ENCODE data around the gene LIN28B.
"Not testable (repeated sequence)": the region's sequence is repeated elsewhere in the genome, so short reads cannot be mapped to it uniquely, and the experiment has no call there.

Gene LIN28B

DNA sequence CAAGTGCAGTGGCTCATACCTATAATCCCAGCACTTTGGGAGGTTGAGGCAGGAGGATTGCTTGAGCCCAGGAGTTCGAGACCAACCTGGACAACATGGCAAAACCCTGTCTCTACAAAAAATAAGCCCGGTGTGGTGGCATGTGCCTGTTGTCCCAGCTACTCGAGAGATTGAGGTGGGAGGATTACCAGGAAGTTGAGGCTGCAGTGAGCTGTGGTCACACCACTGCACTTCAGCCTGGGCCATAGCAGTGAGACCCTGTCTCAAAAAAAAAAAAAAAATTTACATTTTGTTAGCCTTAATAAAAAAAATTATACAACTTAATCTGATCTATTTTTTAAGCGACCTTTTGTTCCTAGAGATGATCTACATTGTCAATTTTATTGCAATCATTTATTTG lies 56.6 kb downstream of the LIN28B start:
- not testable (repeated sequence) for DNase-seq (ENCODE audit: low read depth)

DNA sequence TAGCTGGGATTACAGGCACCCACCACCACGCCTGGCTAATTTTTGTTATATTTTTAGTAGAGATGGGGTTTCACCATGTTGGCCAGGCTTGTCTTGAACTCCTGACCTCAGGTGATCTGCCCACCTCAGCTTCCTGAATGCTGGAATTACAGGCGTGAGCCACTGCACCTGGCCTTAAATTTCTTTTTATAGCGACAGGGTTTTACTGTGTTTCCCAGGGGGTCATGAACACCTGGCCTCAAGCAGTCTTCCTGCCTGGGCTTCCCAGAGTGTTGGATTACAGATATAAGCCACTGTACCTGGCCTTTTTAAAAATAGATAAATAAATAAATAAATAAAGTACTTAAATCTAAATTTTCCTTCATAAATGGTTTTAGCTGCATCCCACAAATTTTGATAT lies 57.5 kb downstream of the LIN28B start:
- DNase-seq (ENCODE audit: low read depth) = no peak

DNA sequence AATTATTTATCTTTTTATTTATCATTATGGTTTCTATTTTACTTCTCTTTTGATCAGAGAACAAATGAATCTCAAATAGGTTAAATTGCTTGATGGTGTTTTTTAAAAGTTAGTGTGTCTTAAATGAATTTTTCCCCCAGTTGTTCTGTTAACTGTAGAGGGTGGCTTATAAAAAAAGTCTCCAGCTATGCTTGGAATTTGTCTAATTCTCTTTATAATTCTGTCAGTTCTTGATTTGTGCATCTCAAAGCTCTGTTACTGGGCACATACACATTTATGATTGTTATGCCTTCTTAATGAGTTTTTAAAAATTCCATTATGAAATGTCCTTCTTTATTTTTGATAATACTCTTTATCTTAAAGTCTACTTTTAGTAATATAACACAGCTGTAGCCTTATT lies 58.0 kb downstream of the LIN28B start:
- no peak for DNase-seq (ENCODE audit: low read depth)

DNA sequence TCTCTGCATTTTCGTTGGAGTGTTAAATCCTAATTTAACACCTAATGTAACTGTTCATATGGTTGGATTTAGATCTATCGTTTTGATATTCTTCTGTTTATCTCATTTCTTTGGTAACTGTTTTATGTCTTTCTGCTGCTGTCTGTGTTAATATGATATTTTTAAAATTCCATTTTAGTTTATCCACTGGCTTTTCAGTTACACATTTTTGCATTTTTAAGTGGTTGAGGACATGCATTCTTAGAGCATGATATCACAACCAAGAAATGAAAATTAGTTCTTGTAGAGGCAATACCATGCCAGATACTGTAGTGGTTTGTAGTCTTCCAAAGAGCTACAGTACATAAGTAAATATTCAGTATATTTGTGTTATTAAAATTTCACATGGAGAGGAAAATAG lies 58.6 kb downstream of the LIN28B start:
- DNase-seq (ENCODE audit: low read depth) = no peak

DNA sequence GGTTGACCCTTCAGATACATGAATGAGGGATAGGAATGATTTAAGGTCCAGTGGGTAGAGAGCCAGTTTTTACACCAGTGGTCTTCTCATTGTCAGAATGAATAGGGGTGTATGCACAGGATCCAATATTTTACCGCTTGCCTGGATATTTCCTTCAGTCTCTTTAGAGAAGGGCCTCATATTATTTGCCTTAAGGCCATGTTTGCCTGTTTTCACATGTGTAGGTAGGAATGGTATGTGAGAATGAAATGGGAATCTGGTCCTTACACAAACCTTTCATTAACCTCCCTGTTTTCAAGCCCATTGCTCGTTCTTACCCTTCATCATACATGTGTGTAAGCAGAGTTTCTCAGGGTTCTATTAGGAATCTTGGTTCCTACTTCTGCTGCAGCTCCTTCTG lies 62.4 kb downstream of the LIN28B start:
- no peak for DNase-seq (ENCODE audit: low read depth)

DNA sequence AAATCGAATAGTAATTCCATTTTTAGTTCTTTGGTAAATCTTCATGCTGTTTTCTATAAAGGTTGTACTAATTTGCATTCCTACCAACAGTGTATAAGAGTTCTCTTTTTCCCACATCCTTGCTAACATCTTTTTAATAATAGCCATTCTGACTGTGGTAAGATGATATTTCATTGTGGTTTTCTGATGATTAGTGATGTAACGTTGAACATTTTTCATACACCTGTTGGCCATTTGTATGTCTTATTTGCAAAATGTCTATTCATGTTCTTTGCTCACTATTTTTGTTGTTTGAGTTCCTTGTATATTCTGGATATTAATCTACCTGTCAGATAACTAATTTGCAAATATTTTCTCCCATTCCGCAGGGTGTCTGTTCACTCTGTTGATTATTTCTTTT lies 64.5 kb downstream of the LIN28B start:
- DNase-seq (ENCODE audit: low read depth) = no peak

DNA sequence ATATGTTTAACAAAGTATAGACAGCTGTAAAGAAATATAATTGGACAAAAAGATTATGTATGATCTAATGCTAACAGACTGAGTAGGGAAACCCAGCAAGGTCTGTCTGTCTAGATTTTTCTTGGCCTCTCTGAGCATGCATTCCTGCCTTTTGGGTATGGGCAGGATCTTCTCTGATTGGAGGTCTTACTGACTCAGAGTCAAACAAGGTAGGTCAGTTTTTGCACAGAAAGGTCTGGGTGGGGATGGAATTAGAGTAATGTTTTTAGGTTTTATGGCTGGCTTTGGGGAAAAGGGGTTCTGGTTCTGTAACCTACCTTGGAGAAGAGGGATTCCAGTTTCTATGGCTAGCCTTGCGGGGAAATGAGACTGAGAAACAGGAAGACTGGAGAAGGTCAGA lies 65.5 kb downstream of the LIN28B start:
- DNase-seq (ENCODE audit: low read depth) = no peak

DNA sequence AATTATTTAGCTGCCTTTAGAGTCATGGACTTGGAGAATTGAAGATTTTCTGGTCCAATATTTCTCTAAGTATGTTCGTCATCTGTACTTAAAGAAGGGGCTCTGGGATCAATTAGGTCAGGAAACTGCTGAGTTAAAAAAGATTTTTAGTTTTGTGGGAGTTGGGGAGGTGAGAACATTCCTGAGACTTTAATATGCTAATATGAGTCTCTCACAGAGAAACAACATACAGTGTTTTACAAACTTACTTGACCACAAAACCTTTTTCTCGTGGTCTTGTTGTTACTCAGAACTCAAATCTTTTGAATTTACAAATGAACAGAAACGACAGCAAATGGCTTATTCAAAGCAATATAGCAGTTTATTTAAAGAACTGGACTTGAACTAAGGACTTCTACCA lies 67.9 kb downstream of the LIN28B start:
- no peak for DNase-seq (ENCODE audit: low read depth)

DNA sequence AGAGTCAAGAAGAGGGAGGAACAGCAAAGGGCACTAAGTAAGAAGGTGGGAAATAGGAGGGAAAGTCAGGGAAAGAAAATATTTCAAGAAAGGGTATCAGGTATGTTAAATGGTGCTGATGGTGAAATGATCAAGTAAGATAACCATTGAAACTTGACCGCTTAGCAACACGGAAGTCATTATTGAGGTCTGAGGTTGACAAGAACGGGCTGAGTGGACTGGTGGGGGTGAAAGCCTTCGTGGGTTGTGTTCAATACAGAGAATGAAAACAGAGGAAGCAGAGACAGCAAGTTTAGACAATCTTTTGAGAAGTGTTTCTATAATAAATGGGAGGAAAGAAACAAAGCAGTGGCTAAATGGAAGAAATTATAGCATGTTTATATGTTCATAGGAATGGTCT lies 72.0 kb downstream of the LIN28B start:
- DNase-seq (ENCODE audit: low read depth) = no peak

DNA sequence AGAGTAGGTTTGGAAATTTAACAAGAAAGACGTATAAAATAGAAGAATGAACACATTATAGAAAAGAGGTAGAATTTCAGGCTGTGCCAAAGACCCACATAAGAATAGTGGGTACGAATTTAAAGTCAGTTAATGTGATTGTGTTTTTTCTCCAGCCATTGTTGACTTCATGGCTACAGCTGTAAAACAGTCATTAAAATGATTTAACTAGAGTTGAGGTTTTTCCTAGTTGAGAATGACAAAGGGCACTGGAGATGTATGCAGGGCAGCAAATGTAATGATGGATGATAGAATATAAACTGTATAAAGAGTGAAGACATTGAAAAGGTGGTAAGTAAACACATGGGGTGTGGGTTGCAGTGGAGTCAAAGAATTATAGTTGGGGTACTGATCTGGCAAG lies 72.7 kb downstream of the LIN28B start:
- no peak for DNase-seq (ENCODE audit: low read depth)

DNA sequence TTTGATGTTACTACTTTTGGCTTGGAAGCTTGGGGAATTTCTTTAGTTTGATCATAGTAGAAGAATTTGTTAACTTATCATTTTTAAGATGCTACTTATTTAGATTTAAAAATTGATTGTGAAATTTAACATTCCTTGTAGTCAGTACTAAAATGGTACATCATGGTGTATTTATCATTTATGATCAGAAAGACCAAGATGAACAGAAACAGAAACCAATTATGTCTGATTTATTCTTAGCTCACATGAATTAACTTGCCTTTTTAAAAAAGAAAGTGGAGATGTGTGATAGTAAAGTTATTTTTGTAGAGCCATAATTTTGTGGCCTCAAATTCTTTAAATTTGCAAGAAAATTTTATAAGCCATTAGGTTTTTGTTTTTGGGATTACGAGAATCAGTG lies 77.6 kb downstream of the LIN28B start:
- DNase-seq (ENCODE audit: low read depth) = no peak

DNA sequence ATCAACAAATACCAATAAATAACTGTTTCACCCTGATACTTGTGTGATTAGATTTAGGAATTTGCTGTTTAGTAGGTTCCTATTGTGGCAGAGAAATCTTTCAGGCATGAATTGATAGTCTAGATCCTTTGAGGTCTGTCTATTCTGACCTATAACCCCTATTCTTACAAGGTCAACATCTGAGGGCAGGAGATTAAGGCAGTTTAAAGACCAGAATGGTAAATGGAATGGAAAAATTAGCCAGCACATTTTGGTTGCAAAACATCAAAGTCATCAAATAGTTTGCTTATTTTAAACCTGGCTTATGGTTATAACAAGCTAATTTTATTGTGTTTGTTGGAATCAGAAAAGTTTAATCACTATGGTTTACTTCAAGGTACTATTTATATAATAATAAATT lies 78.4 kb downstream of the LIN28B start:
- no peak for DNase-seq (ENCODE audit: low read depth)

DNA sequence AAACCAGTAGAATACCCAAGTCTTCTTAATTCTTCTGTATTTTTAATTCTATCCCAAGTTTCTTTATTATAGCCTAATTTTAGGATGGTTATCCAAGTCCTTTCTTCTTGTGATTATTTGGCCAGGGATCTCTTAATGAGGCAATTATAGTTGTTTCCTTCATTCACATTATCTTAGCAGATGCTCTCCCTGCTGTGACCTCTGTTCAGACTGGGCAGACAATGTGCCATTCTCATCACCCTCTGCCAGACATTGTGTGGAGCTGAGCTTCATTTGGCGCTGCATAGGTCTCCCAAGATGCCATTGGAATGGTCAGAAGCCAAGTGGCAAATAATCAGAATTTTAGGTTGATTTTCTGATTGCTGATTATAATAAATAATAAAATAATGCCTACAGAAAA lies 79.4 kb downstream of the LIN28B start:
- no peak for DNase-seq (ENCODE audit: low read depth)

DNA sequence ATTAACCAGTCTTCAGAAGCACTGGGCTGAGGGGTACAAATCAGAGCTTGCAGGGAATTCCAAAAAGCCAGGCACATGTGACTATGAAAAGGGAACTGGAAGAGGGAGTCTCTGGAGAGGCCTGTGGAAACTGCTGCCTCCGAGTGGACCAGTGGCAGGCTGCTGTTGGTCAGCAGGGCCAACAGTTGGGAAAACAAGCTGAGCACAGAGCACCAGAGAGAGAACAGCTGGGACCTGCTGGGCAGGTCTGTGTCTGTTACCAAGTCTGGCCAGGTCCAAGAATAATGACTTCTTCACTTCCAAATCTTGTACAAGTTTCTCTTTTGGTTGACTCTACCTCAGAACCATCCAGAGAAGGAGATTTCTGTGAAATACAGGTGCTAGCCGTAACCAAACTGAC lies 81.4 kb downstream of the LIN28B start:
- DNase-seq (ENCODE audit: low read depth) = no peak

DNA sequence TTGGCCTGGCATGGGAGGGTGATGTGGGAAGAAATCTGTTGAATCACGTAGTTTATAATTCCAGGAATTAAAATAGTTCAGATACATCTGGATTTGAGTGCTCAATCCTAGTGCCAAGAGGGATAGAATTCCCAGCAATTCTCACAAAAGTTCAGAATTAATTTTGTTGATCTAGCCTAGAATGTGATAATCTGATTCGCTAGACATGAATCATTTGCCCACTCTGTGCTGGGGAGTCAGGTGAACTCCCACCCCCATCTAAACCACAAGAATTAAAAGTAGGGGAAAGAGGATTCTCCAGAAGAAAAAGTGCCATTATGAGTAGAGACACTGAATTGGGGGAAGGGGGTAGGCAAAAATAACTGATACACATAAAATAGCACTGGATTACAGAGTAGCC lies 85.0 kb downstream of the LIN28B start:
- DNase-seq (ENCODE audit: low read depth) = no peak

DNA sequence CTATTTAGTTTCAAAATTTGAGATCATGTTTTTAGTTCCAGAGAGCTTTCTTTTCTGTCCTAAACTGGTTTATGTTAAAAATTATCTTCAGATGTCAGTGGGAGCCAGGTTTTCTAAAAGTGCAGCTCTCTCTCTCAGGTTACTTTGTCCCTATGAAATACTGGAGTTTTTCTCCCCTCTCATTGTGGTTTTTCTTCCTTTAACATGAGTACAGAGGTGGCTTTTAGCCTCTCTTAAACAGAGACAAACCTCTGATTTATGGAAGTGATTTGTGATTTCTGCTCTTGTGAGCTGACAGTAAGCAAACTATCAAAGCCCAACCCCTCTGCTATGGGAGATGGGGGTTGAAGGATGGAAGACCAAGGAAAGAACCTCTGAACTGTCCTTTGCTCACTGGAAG lies 85.7 kb downstream of the LIN28B start:
- no peak for DNase-seq (ENCODE audit: low read depth)

DNA sequence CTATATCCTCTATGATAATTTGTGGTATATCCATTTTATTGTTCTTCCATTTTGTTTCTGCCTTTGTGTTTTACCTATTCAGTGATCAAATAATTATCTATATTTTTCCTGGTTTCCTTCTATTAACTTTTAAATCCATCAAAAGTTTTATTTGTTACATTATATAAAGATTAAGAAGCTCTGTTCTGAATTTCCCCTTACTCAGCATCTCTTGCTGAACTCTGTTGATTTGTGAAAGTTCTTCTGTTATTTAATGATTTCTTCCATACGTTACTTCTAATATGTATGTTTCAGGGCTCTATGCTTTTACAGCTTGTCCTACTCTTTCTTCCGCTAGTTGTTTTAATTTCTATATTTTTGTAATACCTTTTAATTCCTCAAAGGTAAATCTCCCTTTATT lies 87.1 kb downstream of the LIN28B start:
- no peak for DNase-seq (ENCODE audit: low read depth)

DNA sequence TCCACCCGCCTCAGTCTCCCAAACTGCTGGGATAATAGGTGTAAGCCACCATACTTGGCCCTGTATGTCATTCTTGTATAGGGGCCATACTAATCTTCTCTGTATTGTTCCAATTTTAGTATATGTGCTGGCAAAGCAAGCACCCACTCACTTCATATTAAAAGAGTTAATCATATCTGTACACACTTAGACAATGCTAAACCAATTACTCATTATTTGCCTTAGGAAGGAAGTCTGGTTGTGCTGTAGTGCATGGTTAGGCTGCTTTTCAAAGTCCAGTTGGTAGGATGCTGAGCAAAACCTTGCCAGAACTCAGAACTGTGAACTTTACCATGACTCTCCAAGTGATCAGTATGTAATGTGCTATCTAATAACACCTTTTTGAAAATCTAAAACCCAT lies 88.6 kb downstream of the LIN28B start:
- no peak for DNase-seq (ENCODE audit: low read depth)

DNA sequence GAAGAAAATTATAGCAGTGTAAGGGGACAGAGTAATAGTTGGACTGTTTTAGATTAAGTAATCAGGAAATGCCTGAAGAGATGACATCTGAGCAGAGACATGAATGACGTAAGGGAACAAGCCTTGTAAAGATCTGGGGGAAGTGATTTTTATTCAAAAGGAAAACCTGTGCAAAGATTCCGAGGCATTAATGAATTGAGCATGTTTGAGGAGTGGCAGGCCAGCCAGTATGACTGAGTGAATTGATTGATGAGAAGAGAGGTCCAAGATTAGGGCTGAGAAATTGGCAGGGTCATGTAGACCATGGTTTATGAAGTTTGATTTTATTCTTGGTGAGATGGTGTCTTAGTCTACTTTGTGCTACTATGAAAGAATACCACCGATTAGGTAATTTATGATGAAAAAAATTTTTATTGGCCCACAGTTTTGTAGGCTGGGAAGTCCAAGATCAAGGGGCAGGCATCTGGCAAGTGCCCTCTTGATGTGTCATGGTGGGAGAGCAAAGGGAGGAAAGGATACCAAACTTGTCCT lies 95.1 kb downstream of the LIN28B start:
- no peak for DNase-seq (ENCODE audit: low read depth)

DNA sequence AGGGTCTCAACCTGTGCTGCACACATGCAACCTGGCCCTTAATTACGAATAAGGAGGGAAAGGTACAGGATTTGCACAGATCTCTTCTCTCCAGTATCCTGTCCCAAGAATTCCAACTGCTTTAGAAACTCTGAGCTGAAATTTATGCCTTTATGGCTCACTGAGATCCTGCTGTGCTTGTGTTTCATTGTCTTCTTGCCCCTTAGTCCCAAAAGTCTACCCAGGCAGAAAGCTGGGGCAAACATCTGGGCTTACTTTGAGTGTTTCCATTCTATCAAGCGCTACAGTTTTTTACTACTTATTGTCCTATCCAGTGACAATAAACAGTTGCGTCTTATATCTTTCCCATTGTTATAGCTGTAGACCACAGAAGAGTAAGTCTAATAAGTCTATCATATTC lies 99.7 kb downstream of the LIN28B start:
- DNase-seq (ENCODE audit: low read depth) = no peak

DNA sequence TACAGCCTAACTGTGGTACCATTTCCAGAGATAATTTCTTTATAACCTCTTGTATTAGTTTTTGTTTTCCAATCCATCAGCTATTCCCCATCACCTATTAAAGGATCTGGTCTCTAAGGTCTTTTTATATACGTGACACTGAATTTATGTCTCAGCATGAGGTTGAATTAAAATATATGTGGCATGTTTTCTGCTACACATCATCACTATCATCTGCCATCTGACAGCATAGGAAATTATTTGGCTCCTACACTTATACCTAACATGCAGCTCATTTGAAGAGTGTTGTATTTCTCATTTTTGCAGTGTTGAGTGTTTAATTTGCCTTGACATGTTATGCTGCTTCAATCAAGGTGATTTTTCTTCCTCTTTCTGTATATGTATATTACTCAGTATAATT lies 100.3 kb downstream of the LIN28B start:
- no peak for DNase-seq (ENCODE audit: low read depth)

DNA sequence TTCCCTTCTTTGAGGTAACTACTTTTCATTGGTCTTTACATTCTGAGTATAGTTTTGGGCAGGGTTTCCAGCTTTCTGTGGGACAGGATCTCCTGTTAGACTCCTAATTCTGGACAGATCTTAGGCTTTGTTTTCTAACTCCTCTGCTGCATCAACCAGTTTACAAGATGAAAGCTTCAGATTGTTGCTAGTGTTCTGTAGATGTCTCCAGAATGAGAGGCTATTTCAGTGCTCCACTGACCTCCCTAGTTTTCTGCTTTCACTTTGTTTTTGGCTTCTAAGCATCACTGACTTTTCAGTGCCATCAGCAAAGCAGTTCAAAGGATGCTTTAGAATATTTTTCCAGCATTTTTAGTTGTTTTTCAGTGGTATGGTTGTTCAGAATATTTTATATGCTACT lies 101.4 kb downstream of the LIN28B start:
- no peak for DNase-seq (ENCODE audit: low read depth)

DNA sequence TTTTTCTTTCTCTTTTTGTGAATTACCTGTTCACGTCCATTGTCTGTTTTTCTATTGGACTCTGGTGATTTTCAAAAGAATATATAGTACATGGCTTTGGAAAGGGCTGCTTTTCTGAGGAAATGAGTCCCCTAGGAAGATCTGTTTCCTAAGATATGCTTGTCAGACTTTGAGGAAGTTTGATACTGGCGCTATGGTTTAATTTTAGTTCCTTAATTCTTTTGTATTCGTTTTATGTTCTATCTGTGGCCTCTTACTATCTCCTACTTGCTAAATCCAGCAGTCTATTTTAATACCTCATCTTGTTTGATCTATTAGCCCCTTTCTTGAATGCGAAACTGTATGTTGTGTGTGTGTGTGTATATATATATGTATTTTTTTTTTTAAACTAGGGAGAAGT lies 101.9 kb downstream of the LIN28B start:
- no peak for DNase-seq (ENCODE audit: low read depth)

DNA sequence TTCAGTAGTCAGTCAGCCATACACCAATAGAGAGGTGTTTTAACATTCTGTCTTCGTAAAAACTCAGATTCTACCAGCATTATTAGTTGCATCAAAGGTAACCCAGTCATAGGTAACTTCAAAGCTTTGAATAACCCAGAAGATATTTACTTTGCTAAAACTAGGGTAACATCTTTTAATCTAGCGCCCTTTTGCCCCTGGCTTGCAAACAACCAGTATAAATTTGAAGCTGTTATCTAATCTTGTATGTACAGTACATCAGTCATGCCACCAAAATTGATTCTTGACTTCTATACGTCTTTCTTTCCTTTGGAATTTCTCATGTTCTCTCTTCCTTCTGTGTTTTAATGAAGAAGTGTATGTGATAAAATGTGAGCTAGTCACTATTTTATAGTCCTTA lies 109.3 kb downstream of the LIN28B start:
- no peak for DNase-seq (ENCODE audit: low read depth)

DNA sequence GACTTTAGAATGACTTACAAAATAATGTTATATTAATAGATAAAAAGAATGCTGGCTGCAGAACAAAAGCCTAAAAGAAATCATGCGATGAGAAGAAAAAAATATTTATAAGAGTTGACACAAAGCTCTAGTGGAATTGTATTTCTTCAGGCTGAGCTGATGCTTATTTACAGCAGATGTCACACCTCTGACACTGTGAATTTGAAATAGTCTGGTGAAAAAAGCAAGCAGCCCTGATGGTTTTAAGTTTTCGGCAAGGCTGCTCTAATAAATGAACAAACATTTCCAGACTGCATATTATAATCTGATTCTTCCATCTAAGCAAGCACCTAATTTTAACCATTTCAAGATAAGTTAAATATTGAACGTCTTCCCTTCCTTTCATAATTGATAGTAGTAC lies 109.9 kb downstream of the LIN28B start:
- no peak for DNase-seq (ENCODE audit: low read depth)
